Measurements from ENCODE around the gene ARHGAP26. TPM values are rescaled to one million over a fixed set of nuclear protein-coding genes. Genes with fewer than 3 reads are reported as not detected.

The ARHGAP26 gene
- total RNA-seq, 1 donor from 2014 or later: 18.7 TPM

DNA sequence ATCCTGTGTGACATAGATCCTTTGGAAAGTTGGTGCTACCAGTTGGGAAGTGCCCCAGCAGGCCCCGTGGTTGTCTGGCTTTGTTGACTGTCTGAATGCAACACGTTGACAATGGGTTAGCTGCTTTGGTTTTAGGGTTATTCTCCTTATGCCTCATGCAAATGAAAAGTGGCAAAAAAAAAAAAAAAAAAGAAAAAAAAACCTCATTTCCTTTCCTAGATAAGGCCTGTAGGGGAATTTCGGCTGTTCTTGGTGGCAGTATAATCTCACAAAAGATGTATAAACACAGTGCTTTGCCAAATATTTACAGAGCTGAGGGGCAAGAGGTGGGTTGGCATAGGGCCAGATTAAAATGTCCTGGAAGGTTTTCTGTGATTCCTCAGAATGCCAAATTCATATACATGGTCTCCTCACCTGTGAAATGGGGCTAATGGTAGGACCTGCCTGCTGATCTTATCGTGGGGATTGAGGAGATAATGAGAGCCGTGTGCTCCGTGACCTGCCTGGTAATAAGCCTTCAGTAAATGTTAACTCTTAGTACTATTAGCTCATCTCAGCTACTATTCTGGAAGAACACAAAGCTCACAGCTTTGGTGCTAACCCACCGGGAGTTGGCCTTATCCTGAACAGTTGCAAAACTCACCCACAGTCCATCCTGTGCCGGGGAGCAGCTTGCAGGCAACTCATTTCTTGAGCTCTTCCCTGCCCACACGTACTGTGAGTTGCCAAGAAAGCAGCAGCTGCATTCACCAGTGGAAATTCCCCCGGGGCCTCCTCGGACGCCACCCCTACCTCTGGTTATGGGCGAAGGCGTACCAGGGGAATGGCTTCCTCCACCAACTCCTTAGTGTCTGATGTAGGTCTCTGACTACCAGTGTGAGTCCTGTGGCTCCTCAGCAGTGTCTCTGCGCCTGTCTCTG, 413.0 kb downstream of the ARHGAP26 start:
- no peak overlapping the region for H3K27ac Mint-ChIP-seq

DNA sequence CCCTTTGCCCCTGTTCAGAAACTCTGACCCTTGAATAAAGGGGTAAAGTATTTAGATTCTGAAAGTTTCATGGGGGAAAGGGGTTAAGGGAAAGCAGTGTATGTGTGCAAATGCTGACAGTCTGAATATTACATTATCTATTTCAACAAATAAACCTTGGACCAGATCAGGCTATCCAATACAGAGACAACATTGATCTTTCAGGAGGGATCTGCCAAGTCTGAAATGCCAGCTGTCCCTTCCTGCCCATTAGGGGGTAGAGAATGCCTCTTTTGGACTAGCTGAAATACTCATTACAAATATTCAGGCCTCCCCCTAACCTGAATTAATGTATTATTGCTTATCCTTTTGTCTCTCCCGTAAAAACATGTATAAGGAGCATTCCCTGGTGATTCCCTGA, 413.8 kb downstream of the ARHGAP26 start:
- no peak for DNase-seq (ENCODE audit: extremely low spot score, unreplicated experiment)
- peaks cover 12% of the 10 kb centered on the region for H3K9me3 Mint-ChIP-seq
- H3K27ac Mint-ChIP-seq: no peak overlapping the region

More for the DNA sequence above, 413.0 kb downstream of the ARHGAP26 start:
- no peaks in the 10 kb centered on the region for H3K27me3 Mint-ChIP-seq
- peaks cover 12% of the 10 kb centered on the region for H3K9me3 Mint-ChIP-seq
- H3K4me1 Mint-ChIP-seq (ENCODE audit: unreplicated experiment): peaks cover 37% of the 10 kb centered on the region
- DNase-seq (ENCODE audit: extremely low spot score, unreplicated experiment): no peak
- H3K36me3 Mint-ChIP-seq: peaks cover 4% of the 10 kb centered on the region
- TF ChIP-seq, protein P1, sequence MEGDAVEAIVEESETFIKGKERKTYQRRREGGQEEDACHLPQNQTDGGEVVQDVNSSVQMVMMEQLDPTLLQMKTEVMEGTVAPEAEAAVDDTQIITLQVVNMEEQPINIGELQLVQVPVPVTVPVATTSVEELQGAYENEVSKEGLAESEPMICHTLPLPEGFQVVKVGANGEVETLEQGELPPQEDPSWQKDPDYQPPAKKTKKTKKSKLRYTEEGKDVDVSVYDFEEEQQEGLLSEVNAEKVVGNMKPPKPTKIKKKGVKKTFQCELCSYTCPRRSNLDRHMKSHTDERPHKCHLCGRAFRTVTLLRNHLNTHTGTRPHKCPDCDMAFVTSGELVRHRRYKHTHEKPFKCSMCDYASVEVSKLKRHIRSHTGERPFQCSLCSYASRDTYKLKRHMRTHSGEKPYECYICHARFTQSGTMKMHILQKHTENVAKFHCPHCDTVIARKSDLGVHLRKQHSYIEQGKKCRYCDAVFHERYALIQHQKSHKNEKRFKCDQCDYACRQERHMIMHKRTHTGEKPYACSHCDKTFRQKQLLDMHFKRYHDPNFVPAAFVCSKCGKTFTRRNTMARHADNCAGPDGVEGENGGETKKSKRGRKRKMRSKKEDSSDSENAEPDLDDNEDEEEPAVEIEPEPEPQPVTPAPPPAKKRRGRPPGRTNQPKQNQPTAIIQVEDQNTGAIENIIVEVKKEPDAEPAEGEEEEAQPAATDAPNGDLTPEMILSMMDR (conservative IDR thresholded peaks at IDR 0.05): peak; percentile 34
- no peak overlapping the region for H3K4me3 Mint-ChIP-seq

DNA sequence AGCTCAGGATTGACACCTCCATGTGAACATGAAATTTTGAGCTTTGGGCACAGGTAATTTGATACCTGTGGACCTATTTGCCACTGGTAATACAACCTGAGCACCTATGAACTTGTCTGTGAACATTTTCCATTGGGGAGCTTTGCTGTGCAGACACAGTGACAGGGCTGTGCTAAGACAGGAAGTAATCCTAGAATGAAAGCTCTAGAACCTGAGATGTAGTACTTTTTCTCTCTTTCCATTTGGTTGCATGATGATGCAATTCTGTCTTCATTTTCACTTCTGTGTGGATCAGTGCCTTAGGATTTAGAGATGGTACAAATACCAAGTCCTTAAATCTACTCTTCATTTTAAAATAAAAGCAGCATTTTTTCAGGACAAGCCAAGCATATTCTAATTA, 416.4 kb downstream of the ARHGAP26 start:
- no peak for DNase-seq (ENCODE audit: extremely low spot score, unreplicated experiment)
- Mint-ChIP-seq H3K9me3 (peaks cover 7% of the 10 kb centered on the region), H3K27ac (no peak overlapping the region), H3K4me1 (ENCODE audit: unreplicated experiment) (peaks cover 37% of the 10 kb centered on the region), H3K4me3 (no peak overlapping the region), H3K27me3 (no peaks in the 10 kb centered on the region), H3K36me3 (peaks cover 4% of the 10 kb centered on the region)
- TF ChIP-seq, protein P1 (conservative IDR thresholded peaks at IDR 0.05): no peak

More for the DNA sequence above, 413.8 kb downstream of the ARHGAP26 start:
- no peaks in the 10 kb centered on the region for H3K27me3 Mint-ChIP-seq
- TF ChIP-seq, protein P1 (conservative IDR thresholded peaks at IDR 0.05): no peak
- peaks cover 4% of the 10 kb centered on the region for H3K36me3 Mint-ChIP-seq
- H3K4me3 Mint-ChIP-seq: no peak overlapping the region
- peaks cover 37% of the 10 kb centered on the region for H3K4me1 Mint-ChIP-seq (ENCODE audit: unreplicated experiment)

DNA sequence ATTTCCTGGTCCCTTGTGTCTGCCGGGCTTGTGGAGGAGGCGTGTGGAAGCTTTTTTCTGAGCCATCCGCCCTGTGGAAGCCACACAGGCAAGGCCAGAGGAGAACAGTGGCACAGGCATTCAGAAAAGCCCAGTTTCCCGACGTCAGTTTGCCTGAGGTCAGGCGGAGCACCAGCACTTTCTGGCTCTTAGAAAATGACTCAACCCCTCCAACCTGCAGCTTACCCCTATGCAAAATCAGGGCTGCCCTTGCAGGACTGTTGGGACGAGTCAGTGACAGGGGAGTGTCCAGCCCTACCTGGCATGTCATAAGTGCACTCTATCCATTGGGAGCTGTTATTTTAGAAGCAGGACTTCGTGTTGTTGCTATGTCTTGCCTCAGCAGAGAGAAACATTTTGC, 417.3 kb downstream of the ARHGAP26 start:
- no peaks in the 10 kb centered on the region for H3K36me3 Mint-ChIP-seq
- TF ChIP-seq, protein P1 (conservative IDR thresholded peaks at IDR 0.05): no peak
- no peak overlapping the region for H3K4me3 Mint-ChIP-seq
- no peak overlapping the region for H3K27ac Mint-ChIP-seq
- H3K4me1 Mint-ChIP-seq (ENCODE audit: unreplicated experiment): peaks cover 32% of the 10 kb centered on the region
- no peak for DNase-seq (ENCODE audit: extremely low spot score, unreplicated experiment)
- H3K9me3 Mint-ChIP-seq: no peaks in the 10 kb centered on the region
- no peaks in the 10 kb centered on the region for H3K27me3 Mint-ChIP-seq

DNA sequence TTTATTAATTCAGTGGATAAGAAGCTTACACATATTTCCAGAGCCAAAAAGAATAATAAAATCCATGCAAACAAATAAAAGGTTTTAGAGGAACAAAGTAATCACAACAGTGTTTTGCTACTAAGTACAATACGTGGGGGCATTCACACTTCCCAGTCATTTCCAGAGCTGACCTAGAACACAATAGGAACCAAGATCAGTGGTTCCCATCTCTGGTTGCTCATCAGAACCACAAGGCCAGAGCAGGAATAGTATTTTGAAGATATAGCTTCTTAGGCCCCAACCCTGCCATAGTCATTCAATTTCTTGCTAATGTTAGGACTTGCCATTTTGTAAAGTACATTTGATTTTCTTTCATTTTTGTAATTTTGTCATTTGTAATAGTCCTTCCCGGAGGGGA, 417.9 kb downstream of the ARHGAP26 start:
- Mint-ChIP-seq H3K4me1 (ENCODE audit: unreplicated experiment) (peaks cover 32% of the 10 kb centered on the region), H3K27me3 (no peaks in the 10 kb centered on the region), H3K9me3 (no peaks in the 10 kb centered on the region), H3K27ac (no peak overlapping the region), H3K4me3 (no peak overlapping the region), H3K36me3 (no peaks in the 10 kb centered on the region)
- TF ChIP-seq, protein P1 (conservative IDR thresholded peaks at IDR 0.05): no peak
- DNase-seq (ENCODE audit: extremely low spot score, unreplicated experiment): no peak

Data from type B pancreatic cell (in vitro differentiated cells).